ELR (cell line): ENCODE data around the gene MCRIP2.

ENCODE experiments used
- DNase-seq: peaks from one replicate; pipeline ENCODE4 v3.0.0-alpha.2; 2015; ENCODE audit warnings: low read depth

Gene MCRIP2

GRCh38 chr16:616733-617586 lies 24.7 kb upstream of the MCRIP2 start:
- DNase-seq: no peak

- DNase-seq: no peak
These were observed 23.8 kb upstream of the MCRIP2 start for GRCh38 chr16:617855-618254.

GRCh38 chr16:619476-620100 lies 22.0 kb upstream of the MCRIP2 start:
- DNase-seq: no peak

- DNase-seq: no peak
These were observed 20.7 kb upstream of the MCRIP2 start for GRCh38 chr16:620700-621525.

GRCh38 chr16:621526-622105 lies 20.0 kb upstream of the MCRIP2 start:
- DNase-seq: no peak

GRCh38 chr16:622920-623280 lies 18.7 kb upstream of the MCRIP2 start:
- no peak for DNase-seq

GRCh38 chr16:624526-625070 lies 17.0 kb upstream of the MCRIP2 start:
- DNase-seq: no peak

GRCh38 chr16:625117-625976 lies 16.3 kb upstream of the MCRIP2 start:
- DNase-seq: no peak

- no peak for DNase-seq
These were observed 15.5 kb upstream of the MCRIP2 start for GRCh38 chr16:625977-626765.

- DNase-seq: peak; percentile 97
These were observed 14.7 kb upstream of the MCRIP2 start for GRCh38 chr16:626787-627453.

- no peak for DNase-seq
These were observed 14.0 kb upstream of the MCRIP2 start for GRCh38 chr16:627454-628239.

- no peak for DNase-seq
These were observed 13.1 kb upstream of the MCRIP2 start for GRCh38 chr16:628321-629061.

- DNase-seq: no peak
These were observed 12.3 kb upstream of the MCRIP2 start for GRCh38 chr16:629185-629832.

- DNase-seq: no peak
These were observed 11.8 kb upstream of the MCRIP2 start for GRCh38 chr16:629833-630248.

- no peak for DNase-seq
These were observed 11.3 kb upstream of the MCRIP2 start for GRCh38 chr16:630249-630814.

GRCh38 chr16:630815-631405 lies 10.7 kb upstream of the MCRIP2 start, which contains the start of gene WFIKKN1:
TSS of gene WFIKKN1 (plus strand) at chr16:630985. CDS start at chr16:631254, 269 bp downstream.
- no peak for DNase-seq
